ENCODE data around the gene SCN5A. TPM values are rescaled to one million over a fixed set of nuclear protein-coding genes. Genes with fewer than 3 reads are reported as not detected.

The SCN5A gene
- polyA plus RNA-seq, 1 donor (not counting 4 experiments of a cell fraction or from before 2014, with no cell fraction given), result 0.26 TPM

GRCh38 chr3:38586546-38587520, 62.7 kb downstream of the SCN5A start:
- Histone ChIP-seq H2AFZ (ENCODE audit: control insufficient read depth, low read length) (no peak overlapping the region), H4K20me1 (ENCODE audit: control insufficient read depth, extremely low read depth, insufficient read depth, low read length) (no peaks in the 10 kb centered on the region), H3K79me2 (ENCODE audit: control insufficient read depth, insufficient read depth, low read length) (no peaks in the 10 kb centered on the region), H3K27ac (ENCODE audit: control insufficient read depth, insufficient read depth, low read length) (no peak overlapping the region), H3K9me1 (ENCODE audit: control insufficient read depth, extremely low read depth, insufficient read depth, low read length) (no peaks in the 10 kb centered on the region), H3K9me3 (ENCODE audit: control insufficient read depth, low read depth, low read length) (no peaks in the 10 kb centered on the region), H3K4me1 (ENCODE audit: control insufficient read depth, extremely low read depth, insufficient read depth, low read length) (no peaks in the 10 kb centered on the region), H3K4me3 (ENCODE audit: control insufficient read depth in 2 of 3, extremely low read depth in 1 of 3, insufficient read depth in 2 of 3, low read depth in 1 of 3, low read length in 3 of 3) (no peak overlapping the region), H3K27me3 (ENCODE audit: control insufficient read depth, extremely low read depth, insufficient read depth, low read length) (peaks cover 3% of the 10 kb centered on the region), H3K9ac (ENCODE audit: control insufficient read depth, extremely low read depth, insufficient read depth, low read length) (no peak overlapping the region), H3K36me3 (ENCODE audit: control insufficient read depth in 2 of 2, extremely low read depth in 1 of 2, insufficient read depth in 2 of 2, low read length in 2 of 2) (no peaks in the 10 kb centered on the region), H3K4me2 (ENCODE audit: control insufficient read depth, extremely low read depth, insufficient read depth, low read depth, low read length) (no peak overlapping the region)
- DNase-seq (ENCODE audit: low read depth, low spot score) (no peak), FAIRE-seq (no peak)
- TF ChIP-seq, protein P1, sequence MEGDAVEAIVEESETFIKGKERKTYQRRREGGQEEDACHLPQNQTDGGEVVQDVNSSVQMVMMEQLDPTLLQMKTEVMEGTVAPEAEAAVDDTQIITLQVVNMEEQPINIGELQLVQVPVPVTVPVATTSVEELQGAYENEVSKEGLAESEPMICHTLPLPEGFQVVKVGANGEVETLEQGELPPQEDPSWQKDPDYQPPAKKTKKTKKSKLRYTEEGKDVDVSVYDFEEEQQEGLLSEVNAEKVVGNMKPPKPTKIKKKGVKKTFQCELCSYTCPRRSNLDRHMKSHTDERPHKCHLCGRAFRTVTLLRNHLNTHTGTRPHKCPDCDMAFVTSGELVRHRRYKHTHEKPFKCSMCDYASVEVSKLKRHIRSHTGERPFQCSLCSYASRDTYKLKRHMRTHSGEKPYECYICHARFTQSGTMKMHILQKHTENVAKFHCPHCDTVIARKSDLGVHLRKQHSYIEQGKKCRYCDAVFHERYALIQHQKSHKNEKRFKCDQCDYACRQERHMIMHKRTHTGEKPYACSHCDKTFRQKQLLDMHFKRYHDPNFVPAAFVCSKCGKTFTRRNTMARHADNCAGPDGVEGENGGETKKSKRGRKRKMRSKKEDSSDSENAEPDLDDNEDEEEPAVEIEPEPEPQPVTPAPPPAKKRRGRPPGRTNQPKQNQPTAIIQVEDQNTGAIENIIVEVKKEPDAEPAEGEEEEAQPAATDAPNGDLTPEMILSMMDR (optimal IDR thresholded peaks at IDR 0.05 in 1 of 3, IDR thresholded peaks at IDR 0.05 in 1 of 3, conservative IDR thresholded peaks at IDR 0.05 in 1 of 3; ENCODE audit: extremely low read depth in 1 of 3, insufficient read depth in 2 of 3, low read length in 3 of 3), result no peak
- TF ChIP-seq EZH2 (IDR thresholded peaks at IDR 0.05; ENCODE audit: low read length), result no peak
- dilution Hi-C loops (cut with MboI; ENCODE audit: extremely low pct_ligation_motif_present, low sequenced_read_pairs), result no loop called here

DNA sequence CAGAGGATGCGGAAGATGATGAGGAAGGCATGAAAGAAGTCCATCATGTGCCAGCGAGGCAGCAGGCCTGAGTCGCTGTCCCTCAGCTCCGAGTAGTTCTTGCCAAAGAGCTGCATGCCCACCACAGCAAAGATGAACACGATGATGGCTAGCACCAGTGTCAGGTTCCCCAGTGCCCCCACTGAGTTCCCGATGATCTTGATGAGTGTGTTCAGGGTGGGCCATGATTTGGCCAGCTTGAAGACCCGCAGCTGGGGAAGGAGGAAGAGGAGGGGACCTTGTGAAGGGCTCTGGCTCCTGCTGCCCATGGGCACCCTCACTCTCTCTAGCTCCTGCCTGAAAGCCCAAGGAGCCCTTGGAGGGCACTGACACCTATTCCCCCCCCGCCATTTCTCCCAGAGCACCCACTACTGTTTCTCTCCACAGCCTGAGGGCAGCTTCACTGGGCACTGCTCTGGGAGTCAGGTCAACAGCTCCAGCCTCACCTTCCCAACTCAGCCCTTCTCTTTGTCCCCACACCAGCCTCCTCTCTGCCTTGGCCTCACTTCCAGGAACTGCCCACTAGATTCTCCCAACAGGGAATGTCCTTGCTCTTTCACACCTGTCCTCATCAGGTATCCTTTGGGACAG, 63.6 kb downstream of the SCN5A start:
- Histone ChIP-seq H2AFZ (ENCODE audit: control insufficient read depth, low read length) (no peak overlapping the region), H3K4me3 (ENCODE audit: control insufficient read depth in 2 of 3, extremely low read depth in 1 of 3, insufficient read depth in 2 of 3, low read depth in 1 of 3, low read length in 3 of 3) (no peak overlapping the region), H3K9ac (ENCODE audit: control insufficient read depth, extremely low read depth, insufficient read depth, low read length) (no peak overlapping the region), H3K9me1 (ENCODE audit: control insufficient read depth, extremely low read depth, insufficient read depth, low read length) (no peaks in the 10 kb centered on the region), H3K36me3 (ENCODE audit: control insufficient read depth in 2 of 2, extremely low read depth in 1 of 2, insufficient read depth in 2 of 2, low read length in 2 of 2) (no peaks in the 10 kb centered on the region), H3K79me2 (ENCODE audit: control insufficient read depth, insufficient read depth, low read length) (no peaks in the 10 kb centered on the region), H3K27me3 (ENCODE audit: control insufficient read depth, extremely low read depth, insufficient read depth, low read length) (peaks cover 3% of the 10 kb centered on the region), H4K20me1 (ENCODE audit: control insufficient read depth, extremely low read depth, insufficient read depth, low read length) (no peaks in the 10 kb centered on the region), H3K4me1 (ENCODE audit: control insufficient read depth, extremely low read depth, insufficient read depth, low read length) (no peaks in the 10 kb centered on the region), H3K4me2 (ENCODE audit: control insufficient read depth, extremely low read depth, insufficient read depth, low read depth, low read length) (no peak overlapping the region), H3K27ac (ENCODE audit: control insufficient read depth, insufficient read depth, low read length) (no peak overlapping the region), H3K9me3 (ENCODE audit: control insufficient read depth, low read depth, low read length) (no peaks in the 10 kb centered on the region)
- FAIRE-seq (no peak), DNase-seq (ENCODE audit: low read depth, low spot score) (no peak)
- TF ChIP-seq, protein P1 (optimal IDR thresholded peaks at IDR 0.05 in 1 of 3, IDR thresholded peaks at IDR 0.05 in 1 of 3, conservative IDR thresholded peaks at IDR 0.05 in 1 of 3; ENCODE audit: extremely low read depth in 1 of 3, insufficient read depth in 2 of 3, low read length in 3 of 3), result no peak
- TF ChIP-seq EZH2 (IDR thresholded peaks at IDR 0.05; ENCODE audit: low read length), result no peak
- dilution Hi-C loops (cut with MboI; ENCODE audit: extremely low pct_ligation_motif_present, low sequenced_read_pairs), result no loop called here
